Peyer's patch (tissue), 4 donors: Measurements from ENCODE around the gene CD82.

Experiments used
- POLR2A ChIP-seq, 2 donors: fragments of 450-650 bp; IDR thresholded peaks; one replicate each; pipeline ENCODE4 v1.5.1; 2017; ENCODE audit warnings: antibody characterized with exemption in 2 of 2, mild to moderate bottlenecking in 2 of 2, moderate library complexity in 2 of 2
- TF ChIP-seq, protein P1 (sequence below), 6 experiments: fragments of 450-650 bp in 4 of 6; fragments of 200-600 bp in 2 of 6; sonication (generic) in 1 of 6; IDR thresholded peaks; one replicate each; pipeline ENCODE4 v1.5.1; 2017 to 2019; ENCODE audit warnings: antibody characterized with exemption in 6 of 6, mild to moderate bottlenecking in 3 of 6, moderate library complexity in 1 of 6

DNA sequence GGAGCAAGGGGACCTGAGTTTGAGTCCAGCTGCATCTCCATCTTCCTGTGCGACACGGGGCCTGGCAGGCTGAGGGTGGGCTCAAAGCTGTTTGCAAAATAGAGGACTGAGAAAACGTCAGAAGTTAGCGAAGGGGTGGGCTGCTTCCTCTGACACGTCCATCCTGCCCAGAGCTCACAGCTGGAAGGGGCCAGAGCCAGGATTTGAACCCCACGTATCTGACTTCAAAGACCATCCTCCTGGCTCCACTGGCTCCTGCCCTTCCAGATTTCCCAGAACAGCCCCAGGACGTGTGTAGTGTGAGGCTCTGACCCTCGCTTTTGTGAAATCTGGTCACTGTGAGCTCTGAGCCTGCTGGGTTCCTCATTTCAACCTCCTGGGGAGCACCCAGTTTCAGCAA, 56.3 kb downstream of the CD82 start:
- no peak for TF ChIP-seq POLR2A (IDR thresholded peaks at IDR 0.05)
- TF ChIP-seq, protein P1, sequence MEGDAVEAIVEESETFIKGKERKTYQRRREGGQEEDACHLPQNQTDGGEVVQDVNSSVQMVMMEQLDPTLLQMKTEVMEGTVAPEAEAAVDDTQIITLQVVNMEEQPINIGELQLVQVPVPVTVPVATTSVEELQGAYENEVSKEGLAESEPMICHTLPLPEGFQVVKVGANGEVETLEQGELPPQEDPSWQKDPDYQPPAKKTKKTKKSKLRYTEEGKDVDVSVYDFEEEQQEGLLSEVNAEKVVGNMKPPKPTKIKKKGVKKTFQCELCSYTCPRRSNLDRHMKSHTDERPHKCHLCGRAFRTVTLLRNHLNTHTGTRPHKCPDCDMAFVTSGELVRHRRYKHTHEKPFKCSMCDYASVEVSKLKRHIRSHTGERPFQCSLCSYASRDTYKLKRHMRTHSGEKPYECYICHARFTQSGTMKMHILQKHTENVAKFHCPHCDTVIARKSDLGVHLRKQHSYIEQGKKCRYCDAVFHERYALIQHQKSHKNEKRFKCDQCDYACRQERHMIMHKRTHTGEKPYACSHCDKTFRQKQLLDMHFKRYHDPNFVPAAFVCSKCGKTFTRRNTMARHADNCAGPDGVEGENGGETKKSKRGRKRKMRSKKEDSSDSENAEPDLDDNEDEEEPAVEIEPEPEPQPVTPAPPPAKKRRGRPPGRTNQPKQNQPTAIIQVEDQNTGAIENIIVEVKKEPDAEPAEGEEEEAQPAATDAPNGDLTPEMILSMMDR (IDR thresholded peaks at IDR 0.05), result no peak
